H1 (cell line): ENCODE results near the gene ENPP1. TPM values are rescaled to one million over a fixed set of nuclear protein-coding genes. Genes with fewer than 3 reads are reported as not detected.

Experiments used
- CTCF ChIA-PET: fragments of 300-600 bp; sonication (Branson Sonifier 250); formaldehyde crosslinking; loops from one replicate; lab custom pipeline; 2021; ENCODE audit not compliant: partially characterized antibody; lab: Charles Lee
- POLR2A ChIA-PET: fragments of 300-600 bp; sonication (Branson Sonifier 250); formaldehyde crosslinking; loops from one replicate; lab custom pipeline; 2021; ENCODE audit warnings: inconsistent platforms; ENCODE audit not compliant: partially characterized antibody; lab: Charles Lee
- DNase-seq, 2 experiments: peaks; one replicate each; pipeline versions ENCODE4 v3.0.0 to v3.0.0-alpha.2; 2010 to 2022; ENCODE audit warnings: low spot score in 2 of 2, low read depth in 1 of 2, mixed read lengths in 1 of 2
- FAIRE-seq: peaks from 2 replicates; lab custom pipeline; 2011; peaks lifted over from hg19 to GRCh38; lab: Jason Lieb, UNC
- H2AFZ ChIP-seq: 2 replicates; pipeline ENCODE4 v1.8.1; 2012; ENCODE audit warnings: low read length, inconsistent platforms
- H2AK5ac ChIP-seq: 2 replicates; pipeline ENCODE4 v1.6.1; 2013; ENCODE audit warnings: low read depth, low read length
- H2BK120ac ChIP-seq: replicated peaks from 2 replicates; pipeline ENCODE3; 2013; ENCODE audit warnings: low read depth, low read length, inconsistent platforms
- H2BK12ac ChIP-seq: 2 replicates; pipeline ENCODE4 v1.6.1; 2013; ENCODE audit warnings: low read depth, low read length
- H2BK15ac ChIP-seq: 2 replicates; pipeline ENCODE4 v1.6.1; 2013; ENCODE audit warnings: low read length
- H2BK20ac ChIP-seq: 2 replicates; pipeline ENCODE4 v1.6.1; 2013; ENCODE audit warnings: low read length
- H2BK5ac ChIP-seq: 2 replicates; pipeline ENCODE4 v1.6.1; 2013; ENCODE audit warnings: low read depth, low read length
- H3K14ac ChIP-seq: 2 replicates; pipeline ENCODE4 v1.6.1; 2013; ENCODE audit warnings: inconsistent platforms; ENCODE audit not compliant: insufficient read length
- H3K18ac ChIP-seq: 2 replicates; pipeline ENCODE4 v1.6.1; 2013; ENCODE audit warnings: low read length; ENCODE audit errors: extremely low read depth
- H3K23ac ChIP-seq: 2 replicates; pipeline ENCODE4 v1.6.1; 2013; ENCODE audit warnings: inconsistent platforms; ENCODE audit not compliant: insufficient read length
- H3K23me2 ChIP-seq: 2 replicates; pipeline ENCODE4 v1.6.1; 2013; ENCODE audit warnings: low read depth, low read length
- H3K27ac ChIP-seq: 2 replicates; pipeline ENCODE4 v1.6.1; 2011; ENCODE audit warnings: low read depth, low read length, inconsistent platforms
- H3K27me3 ChIP-seq, 4 experiments: replicated peaks in 1 of 4; 1 replicate in 1 of 4; 2 replicates in 3 of 4; pipeline versions ENCODE4 v1.6.1 to v1.8.1; 2011 to 2013; ENCODE audit warnings: low read length in 3 of 4, mild to moderate bottlenecking in 3 of 4, inconsistent platforms in 2 of 4, mixed read lengths in 2 of 4, moderate library complexity in 1 of 4; ENCODE audit not compliant: control insufficient read depth in 3 of 4, insufficient read depth in 3 of 4; ENCODE audit errors: extremely low read depth in 1 of 4
- H3K36me3 ChIP-seq, 4 experiments: 2 replicates each; pipeline versions ENCODE4 v1.6.1 to v1.8.1; 2011 to 2013; ENCODE audit warnings: mild to moderate bottlenecking in 4 of 4, low read length in 3 of 4, moderate library complexity in 2 of 4, control low read depth in 1 of 4, inconsistent platforms in 1 of 4; ENCODE audit not compliant: insufficient read depth in 4 of 4, control insufficient read depth in 2 of 4
- H3K4ac ChIP-seq: replicated peaks from 2 replicates; pipeline ENCODE3; 2013; ENCODE audit warnings: low read length, low read depth, mixed read lengths, inconsistent platforms; ENCODE audit not compliant: insufficient read length
- H3K4me1 ChIP-seq, 4 experiments: replicated peaks in 1 of 4; 1 replicate in 1 of 4; 2 replicates in 3 of 4; pipeline versions ENCODE4 v1.6.1 to v1.8.1; 2011 to 2013; ENCODE audit warnings: low read length in 3 of 4, inconsistent platforms in 2 of 4, mixed read lengths in 1 of 4; ENCODE audit not compliant: insufficient read depth in 4 of 4, control insufficient read depth in 3 of 4
- H3K4me2 ChIP-seq, 2 experiments: 2 replicates each; pipeline versions ENCODE4 v1.6.1 to v1.8.1; 2011 to 2013; ENCODE audit warnings: low read depth in 2 of 2, low read length in 2 of 2, control low read depth in 1 of 2, inconsistent platforms in 1 of 2, mild to moderate bottlenecking in 1 of 2; ENCODE audit not compliant: insufficient read depth in 1 of 2
- H3K4me3 ChIP-seq, 4 experiments: fragments of 200-600, 300-600 bp in 1 of 4; sonication (generic), shearing (Covaris generic), sonication (Bioruptor Twin) in 1 of 4; 2 replicates each; pipeline versions ENCODE4 v1.5.1 to v1.8.1; 2011 to 2016; ENCODE audit warnings: low read length in 4 of 4, low read depth in 3 of 4, control low read depth in 2 of 4, inconsistent platforms in 2 of 4, mild to moderate bottlenecking in 2 of 4, mixed read lengths in 1 of 4, moderate library complexity in 1 of 4; ENCODE audit not compliant: insufficient read depth in 2 of 4; ENCODE audit errors: extremely low read depth in 1 of 4
- H3K56ac ChIP-seq: replicated peaks from 2 replicates; pipeline ENCODE3; 2013; ENCODE audit warnings: low read depth, mild to moderate bottlenecking, mixed read lengths, low read length, inconsistent platforms; ENCODE audit not compliant: insufficient read length
- H3K79me1 ChIP-seq: 2 replicates; pipeline ENCODE4 v1.6.1; 2013; ENCODE audit warnings: low read depth, low read length, control low read depth
- H3K79me2 ChIP-seq, 2 experiments: 2 replicates each; pipeline versions ENCODE4 v1.6.1 to v1.8.1; 2012 to 2013; ENCODE audit warnings: low read length in 2 of 2, mild to moderate bottlenecking in 2 of 2, inconsistent platforms in 1 of 2; ENCODE audit not compliant: insufficient read depth in 2 of 2, control insufficient read depth in 1 of 2
- H3K9ac ChIP-seq, 4 experiments: replicated peaks in 1 of 4; 1 replicate in 1 of 4; 2 replicates in 3 of 4; pipeline versions ENCODE4 v1.6.1 to v1.8.1; 2011 to 2013; ENCODE audit warnings: low read depth in 3 of 4, low read length in 3 of 4, control low read depth in 2 of 4, mild to moderate bottlenecking in 2 of 4, moderate library complexity in 2 of 4, inconsistent platforms in 1 of 4; ENCODE audit errors: extremely low read depth in 1 of 4
- H3K9me3 ChIP-seq, 2 experiments: 2 replicates each; pipeline versions ENCODE4 v1.6.1 to v1.8.1; 2012 to 2013; ENCODE audit warnings: mild to moderate bottlenecking in 2 of 2, moderate library complexity in 2 of 2, control low read depth in 1 of 2, inconsistent platforms in 1 of 2, low read depth in 1 of 2, low read length in 1 of 2, mixed read lengths in 1 of 2; ENCODE audit not compliant: insufficient read depth in 2 of 2
- H4K20me1 ChIP-seq, 2 experiments: replicated peaks in 1 of 2; 2 replicates each; pipeline versions ENCODE3 to v1.8.1; 2011 to 2013; ENCODE audit warnings: inconsistent platforms in 2 of 2, low read length in 2 of 2, mild to moderate bottlenecking in 1 of 2; ENCODE audit not compliant: insufficient read depth in 2 of 2, control insufficient read depth in 1 of 2
- H4K5ac ChIP-seq: 2 replicates; pipeline ENCODE4 v1.6.1; 2013; ENCODE audit warnings: low read length, low read depth, mixed read lengths, inconsistent platforms; ENCODE audit not compliant: insufficient read length
- H4K8ac ChIP-seq: 2 replicates; pipeline ENCODE4 v1.8.0; 2013; ENCODE audit warnings: mild to moderate bottlenecking, moderate library complexity, low read length, inconsistent platforms; ENCODE audit not compliant: insufficient read depth; ENCODE audit errors: extremely low read depth
- H4K91ac ChIP-seq: replicated peaks from 2 replicates; pipeline ENCODE3; 2013; ENCODE audit warnings: low read length, mixed read lengths, inconsistent platforms; ENCODE audit not compliant: insufficient read length
- ATF2 ChIP-seq: IDR thresholded peaks from 2 replicates; pipeline ENCODE4 v1.6.1; 2012; ENCODE audit warnings: low read length, inconsistent platforms
- MAFK ChIP-seq: IDR thresholded peaks from 2 replicates; pipeline ENCODE4 v1.6.1; 2012; ENCODE audit warnings: low read depth, mild to moderate bottlenecking, improper control_type of control experiment, low read length
- SRF ChIP-seq: IDR thresholded peaks from 2 replicates; pipeline ENCODE4 v1.6.1; 2011; ENCODE audit warnings: mild to moderate bottlenecking, low read depth, low read length, moderate library complexity
- SUZ12 ChIP-seq: fragments of 200-600 bp; sonication (generic); IDR thresholded peaks from 2 replicates; pipeline ENCODE4 v1.6.1; 2012; ENCODE audit warnings: mild to moderate bottlenecking, inconsistent platforms, low read length, moderate library complexity, mixed read lengths
- WGBS, 2 experiments: shearing (Covaris generic) in 1 of 2; methylation state at CpG; one replicate each; pipeline versions ENCODE4 v1.1.6 to v1.1.7; 2013 to 2015; ENCODE audit warnings: low lambda C conversion rate in 2 of 2, mixed read lengths in 2 of 2, inconsistent platforms in 1 of 2, low coverage in 1 of 2, missing lambda C conversion rate in 1 of 2; ENCODE audit not compliant: insufficient replicate concordance in 2 of 2, insufficient coverage in 1 of 2, insufficient read length in 1 of 2; ENCODE audit errors: extremely low coverage in 1 of 2, missing lambda C conversion rate in 1 of 2; 5-methylcytosine and 5-hydroxymethylcytosine counted together
- polyA plus RNA-seq, 7 experiments: library from polyadenylated mRNA; depleted of rRNA in 3 of 7; stranded (reverse) in 5 of 7; unstranded in 2 of 7; fragments of >200 nt in 5 of 7; fragments of 200-250 nt in 2 of 7; gene quantifications; 1 replicate in 5 of 7; 2 replicates in 1 of 7; 4 replicates in 1 of 7; pipeline versions ENCODE4 v1.2.1 to v1.2.3, GENCODE V29; 2011 to 2013; ENCODE audit warnings: missing spikeins in 2 of 7, mixed read lengths in 2 of 7
- total RNA-seq: library from RNA; stranded (reverse); fragmentation: NEBNext Ultra II Directional; extraction: Animal tissue kit (Norgen Biotek cat#: 25700); gene quantifications from 2 replicates; pipeline ENCODE4 v1.2.1, GENCODE V29; 2021

ENPP1 gene
- total and polyA plus RNA-seq, 2 of the 8 experiments (the other 6 are each of a cell fraction or from before 2014, with no cell fraction given) = 10.1 to 39.1 TPM

- Histone ChIP-seq H3K4me1 (peaks cover 0 to 3% (median 0%) of the 10 kb centered on the region in 4 experiments; a peak in 1 of 7 replicates), H4K5ac (no peak overlapping the region), H3K23ac (no peak overlapping the region), H2BK12ac (no peak overlapping the region), H3K27ac (no peak overlapping the region), H3K27me3 (no peaks in the 10 kb centered on the region; a peak in 1 of 7 replicates), H3K79me2 (no peaks in the 10 kb centered on the region), H3K23me2 (peaks cover 2% of the 10 kb centered on the region; the same call in 1 of the 2 replicates), H3K9ac (no peak overlapping the region), H4K91ac (no peak overlapping the region), H3K36me3 (no peaks in the 10 kb centered on the region), H2BK120ac (no peak overlapping the region), H3K4ac (no peak overlapping the region), H2AK5ac (no peak overlapping the region), H4K8ac (no peak overlapping the region), H2BK15ac (no peak overlapping the region), H3K9me3 (peaks cover 6 to 7% of the 10 kb centered on the region in 2 experiments; a peak in 2 of 4 replicates), H3K14ac (no peak overlapping the region), H3K56ac (no peak overlapping the region), H2BK5ac (no peak overlapping the region), H3K4me2 (no peak overlapping the region), H3K4me3 (no peak overlapping the region), H4K20me1 (no peaks in the 10 kb centered on the region), H3K79me1 (no peaks in the 10 kb centered on the region), H2BK20ac (no peak overlapping the region), H2AFZ (no peak overlapping the region), H3K18ac (no peak overlapping the region)
- FAIRE-seq (no peak), DNase-seq (no peak)
- 100% methylated on average over 2 of the region's 2 CpGs; no CpG with 5 or more reads in 1 of the 2 experiments for WGBS, 2 experiments
- POLR2A ChIA-PET = no interaction called here
- CTCF ChIA-PET = interaction anchor here (4.0 kb wide), 1 partner anchor 10 kb away, joined by 12 read pairs; no protein-coding TSS in a partner anchor
- TF ChIP-seq ATF2 = no peak
- TF ChIP-seq SUZ12 = no peak
- no peak for TF ChIP-seq MAFK
- TF ChIP-seq SRF = no peak
Measured at GRCh38 chr6:131802347-131802746, 5.5 kb upstream of the ENPP1 start.
